Measurements from ENCODE around the gene LSM2. TPM values are rescaled to one million over a fixed set of nuclear protein-coding genes. Genes with fewer than 3 reads are reported as not detected.

LSM2 gene
- total and polyA plus RNA-seq, 9 of the 15 experiments (the other 6 are each of a cell fraction or from before 2014, with no cell fraction given), result 154 to 407 (median 223) TPM

DNA sequence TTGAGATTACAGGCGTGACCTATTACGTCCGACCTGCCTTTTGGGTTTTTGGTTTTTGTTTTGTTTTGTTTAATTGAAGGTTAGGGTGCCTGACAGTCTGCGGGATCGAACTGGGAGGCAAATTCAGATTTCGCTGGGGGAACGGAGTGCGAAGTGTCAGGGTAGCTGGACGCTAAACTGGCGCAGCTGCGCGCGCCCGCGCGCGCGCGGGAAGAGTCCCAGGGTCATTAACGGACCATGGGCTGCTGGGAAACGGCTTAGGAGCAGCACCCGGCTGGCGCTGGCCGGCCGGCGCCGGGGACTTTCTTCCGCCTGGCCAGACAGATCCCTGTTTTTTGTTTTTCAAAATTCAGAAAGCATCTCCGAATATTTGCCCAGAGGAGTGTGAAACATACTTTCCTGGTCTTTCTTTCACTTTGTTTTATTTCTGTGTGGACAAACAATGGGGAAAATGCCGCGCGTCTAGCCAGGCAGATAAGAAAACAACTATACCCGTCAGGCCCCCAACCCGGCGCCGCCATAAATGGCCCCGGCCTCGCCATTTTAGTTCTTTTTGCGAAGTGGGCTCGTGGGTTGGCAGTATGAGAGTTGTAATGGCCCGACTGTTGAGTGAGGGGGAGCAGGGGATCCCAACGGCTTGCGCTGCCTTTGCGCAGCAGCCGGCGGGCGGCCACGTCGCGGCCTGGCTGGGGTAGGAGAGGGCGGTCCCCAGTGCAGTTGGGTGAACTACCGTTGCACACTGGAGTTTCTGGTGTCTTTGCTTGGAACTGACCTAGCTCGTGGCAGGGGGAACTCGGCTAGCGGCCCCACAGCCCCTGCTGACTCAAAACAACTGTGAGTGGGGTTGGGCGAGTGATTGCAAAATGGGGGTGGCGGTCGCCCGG, 27.8 kb upstream of the LSM2 start (continued):
- TF ChIP-seq, protein P1, sequence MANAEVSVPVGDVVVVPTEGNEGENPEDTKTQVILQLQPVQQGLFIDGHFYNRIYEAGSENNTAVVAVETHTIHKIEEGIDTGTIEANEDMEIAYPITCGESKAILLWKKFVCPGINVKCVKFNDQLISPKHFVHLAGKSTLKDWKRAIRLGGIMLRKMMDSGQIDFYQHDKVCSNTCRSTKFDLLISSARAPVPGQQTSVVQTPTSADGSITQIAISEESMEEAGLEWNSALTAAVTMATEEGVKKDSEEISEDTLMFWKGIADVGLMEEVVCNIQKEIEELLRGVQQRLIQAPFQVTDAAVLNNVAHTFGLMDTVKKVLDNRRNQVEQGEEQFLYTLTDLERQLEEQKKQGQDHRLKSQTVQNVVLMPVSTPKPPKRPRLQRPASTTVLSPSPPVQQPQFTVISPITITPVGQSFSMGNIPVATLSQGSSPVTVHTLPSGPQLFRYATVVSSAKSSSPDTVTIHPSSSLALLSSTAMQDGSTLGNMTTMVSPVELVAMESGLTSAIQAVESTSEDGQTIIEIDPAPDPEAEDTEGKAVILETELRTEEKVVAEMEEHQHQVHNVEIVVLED (CRISPR knock-in tag; IDR thresholded peaks at IDR 0.05), result peak; percentile 69
- TF ChIP-seq ZNF551 (CRISPR knock-in tag; IDR thresholded peaks at IDR 0.05), result no peak
- no peak for TF ChIP-seq TCFL5 (CRISPR knock-in tag; conservative IDR thresholded peaks at IDR 0.05)
- peak; percentile 79 for TF ChIP-seq ZNF764 (CRISPR knock-in tag; IDR thresholded peaks at IDR 0.05; ENCODE audit: low read depth)
- peak; percentile 79; the same call in 1 of the 2 replicates for TF ChIP-seq ELF2 (CRISPR knock-in tag; IDR thresholded peaks at IDR 0.05)
- TF ChIP-seq, protein P2, sequence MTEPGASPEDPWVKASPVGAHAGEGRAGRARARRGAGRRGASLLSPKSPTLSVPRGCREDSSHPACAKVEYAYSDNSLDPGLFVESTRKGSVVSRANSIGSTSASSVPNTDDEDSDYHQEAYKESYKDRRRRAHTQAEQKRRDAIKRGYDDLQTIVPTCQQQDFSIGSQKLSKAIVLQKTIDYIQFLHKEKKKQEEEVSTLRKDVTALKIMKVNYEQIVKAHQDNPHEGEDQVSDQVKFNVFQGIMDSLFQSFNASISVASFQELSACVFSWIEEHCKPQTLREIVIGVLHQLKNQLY (CRISPR knock-in tag; conservative IDR thresholded peaks at IDR 0.05), result peak; percentile 94 to 95
- TF ChIP-seq, protein P3, sequence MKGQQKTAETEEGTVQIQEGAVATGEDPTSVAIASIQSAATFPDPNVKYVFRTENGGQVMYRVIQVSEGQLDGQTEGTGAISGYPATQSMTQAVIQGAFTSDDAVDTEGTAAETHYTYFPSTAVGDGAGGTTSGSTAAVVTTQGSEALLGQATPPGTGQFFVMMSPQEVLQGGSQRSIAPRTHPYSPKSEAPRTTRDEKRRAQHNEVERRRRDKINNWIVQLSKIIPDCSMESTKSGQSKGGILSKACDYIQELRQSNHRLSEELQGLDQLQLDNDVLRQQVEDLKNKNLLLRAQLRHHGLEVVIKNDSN (CRISPR knock-in tag; IDR thresholded peaks at IDR 0.05), result 0 out of 2 replicates have a peak, but pooled peaks have one; percentile 15
- TF ChIP-seq ZNF436 (CRISPR knock-in tag; IDR thresholded peaks at IDR 0.05), result peak; percentile 74; the same call in 1 of the 2 replicates
- peak; percentile 50; the same call in 1 of the 2 replicates for TF ChIP-seq ZNF23 (CRISPR knock-in tag; IDR thresholded peaks at IDR 0.05)
- TF ChIP-seq RBBP5 (IDR thresholded peaks at IDR 0.05; ENCODE audit: borderline replicate concordance, insufficient read depth, low read length, poor library complexity, severe bottlenecking), result peak; percentile 96
- TF ChIP-seq, protein P4, sequence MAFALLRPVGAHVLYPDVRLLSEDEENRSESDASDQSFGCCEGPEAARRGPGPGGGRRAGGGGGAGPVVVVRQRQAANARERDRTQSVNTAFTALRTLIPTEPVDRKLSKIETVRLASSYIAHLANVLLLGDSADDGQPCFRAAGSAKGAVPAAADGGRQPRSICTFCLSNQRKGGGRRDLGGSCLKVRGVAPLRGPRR (CRISPR knock-in tag; IDR thresholded peaks at IDR 0.05), result peak; percentile 90
- TF ChIP-seq TBP (optimal IDR thresholded peaks at IDR 0.05; ENCODE audit: low read depth, low read length), result no peak
- TF ChIP-seq PTBP1 (IDR thresholded peaks at IDR 0.05; ENCODE audit: low read depth, low read length), result 0 out of 2 replicates have a peak, but pooled peaks have one; percentile 51
- no peak for TF ChIP-seq XRCC4 (IDR thresholded peaks at IDR 0.05; ENCODE audit: extremely low read depth, insufficient read depth, insufficient read length)
- TF ChIP-seq, protein P5, sequence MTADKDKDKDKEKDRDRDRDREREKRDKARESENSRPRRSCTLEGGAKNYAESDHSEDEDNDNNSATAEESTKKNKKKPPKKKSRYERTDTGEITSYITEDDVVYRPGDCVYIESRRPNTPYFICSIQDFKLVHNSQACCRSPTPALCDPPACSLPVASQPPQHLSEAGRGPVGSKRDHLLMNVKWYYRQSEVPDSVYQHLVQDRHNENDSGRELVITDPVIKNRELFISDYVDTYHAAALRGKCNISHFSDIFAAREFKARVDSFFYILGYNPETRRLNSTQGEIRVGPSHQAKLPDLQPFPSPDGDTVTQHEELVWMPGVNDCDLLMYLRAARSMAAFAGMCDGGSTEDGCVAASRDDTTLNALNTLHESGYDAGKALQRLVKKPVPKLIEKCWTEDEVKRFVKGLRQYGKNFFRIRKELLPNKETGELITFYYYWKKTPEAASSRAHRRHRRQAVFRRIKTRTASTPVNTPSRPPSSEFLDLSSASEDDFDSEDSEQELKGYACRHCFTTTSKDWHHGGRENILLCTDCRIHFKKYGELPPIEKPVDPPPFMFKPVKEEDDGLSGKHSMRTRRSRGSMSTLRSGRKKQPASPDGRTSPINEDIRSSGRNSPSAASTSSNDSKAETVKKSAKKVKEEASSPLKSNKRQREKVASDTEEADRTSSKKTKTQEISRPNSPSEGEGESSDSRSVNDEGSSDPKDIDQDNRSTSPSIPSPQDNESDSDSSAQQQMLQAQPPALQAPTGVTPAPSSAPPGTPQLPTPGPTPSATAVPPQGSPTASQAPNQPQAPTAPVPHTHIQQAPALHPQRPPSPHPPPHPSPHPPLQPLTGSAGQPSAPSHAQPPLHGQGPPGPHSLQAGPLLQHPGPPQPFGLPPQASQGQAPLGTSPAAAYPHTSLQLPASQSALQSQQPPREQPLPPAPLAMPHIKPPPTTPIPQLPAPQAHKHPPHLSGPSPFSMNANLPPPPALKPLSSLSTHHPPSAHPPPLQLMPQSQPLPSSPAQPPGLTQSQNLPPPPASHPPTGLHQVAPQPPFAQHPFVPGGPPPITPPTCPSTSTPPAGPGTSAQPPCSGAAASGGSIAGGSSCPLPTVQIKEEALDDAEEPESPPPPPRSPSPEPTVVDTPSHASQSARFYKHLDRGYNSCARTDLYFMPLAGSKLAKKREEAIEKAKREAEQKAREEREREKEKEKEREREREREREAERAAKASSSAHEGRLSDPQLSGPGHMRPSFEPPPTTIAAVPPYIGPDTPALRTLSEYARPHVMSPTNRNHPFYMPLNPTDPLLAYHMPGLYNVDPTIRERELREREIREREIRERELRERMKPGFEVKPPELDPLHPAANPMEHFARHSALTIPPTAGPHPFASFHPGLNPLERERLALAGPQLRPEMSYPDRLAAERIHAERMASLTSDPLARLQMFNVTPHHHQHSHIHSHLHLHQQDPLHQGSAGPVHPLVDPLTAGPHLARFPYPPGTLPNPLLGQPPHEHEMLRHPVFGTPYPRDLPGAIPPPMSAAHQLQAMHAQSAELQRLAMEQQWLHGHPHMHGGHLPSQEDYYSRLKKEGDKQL (CRISPR knock-in tag; IDR thresholded peaks at IDR 0.05; ENCODE audit: borderline replicate concordance), result peak; percentile 47; the same call in 1 of the 2 replicates
- TF ChIP-seq GATAD2B (IDR thresholded peaks at IDR 0.05; ENCODE audit: borderline replicate concordance), result no peak
- peak; percentile 91; the same call in 1 of the 2 replicates for TF ChIP-seq FOXJ2 (tag; IDR thresholded peaks at IDR 0.05)
